ENCODE measurements around the gene NR6A1.

Gene NR6A1

GRCh38 chr9:124517600-124517999 lies 253.5 kb downstream of the NR6A1 start:
- Histone ChIP-seq H3K27me3 (replicated peaks; ENCODE audit: control insufficient read depth, insufficient read depth, low read length) (no peaks in the 10 kb centered on the region), H3K36me3 (ENCODE audit: control insufficient read depth, insufficient read depth, low read length) (peaks cover 1% of the 10 kb centered on the region), H3K4me3 (replicated peaks; ENCODE audit: low read depth, low read length) (no peak overlapping the region)
- TF ChIP-seq, protein P1, sequence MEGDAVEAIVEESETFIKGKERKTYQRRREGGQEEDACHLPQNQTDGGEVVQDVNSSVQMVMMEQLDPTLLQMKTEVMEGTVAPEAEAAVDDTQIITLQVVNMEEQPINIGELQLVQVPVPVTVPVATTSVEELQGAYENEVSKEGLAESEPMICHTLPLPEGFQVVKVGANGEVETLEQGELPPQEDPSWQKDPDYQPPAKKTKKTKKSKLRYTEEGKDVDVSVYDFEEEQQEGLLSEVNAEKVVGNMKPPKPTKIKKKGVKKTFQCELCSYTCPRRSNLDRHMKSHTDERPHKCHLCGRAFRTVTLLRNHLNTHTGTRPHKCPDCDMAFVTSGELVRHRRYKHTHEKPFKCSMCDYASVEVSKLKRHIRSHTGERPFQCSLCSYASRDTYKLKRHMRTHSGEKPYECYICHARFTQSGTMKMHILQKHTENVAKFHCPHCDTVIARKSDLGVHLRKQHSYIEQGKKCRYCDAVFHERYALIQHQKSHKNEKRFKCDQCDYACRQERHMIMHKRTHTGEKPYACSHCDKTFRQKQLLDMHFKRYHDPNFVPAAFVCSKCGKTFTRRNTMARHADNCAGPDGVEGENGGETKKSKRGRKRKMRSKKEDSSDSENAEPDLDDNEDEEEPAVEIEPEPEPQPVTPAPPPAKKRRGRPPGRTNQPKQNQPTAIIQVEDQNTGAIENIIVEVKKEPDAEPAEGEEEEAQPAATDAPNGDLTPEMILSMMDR (IDR thresholded peaks at IDR 0.05; ENCODE audit: insufficient read depth, low read length, poor library complexity, severe bottlenecking) = no peak
- no peak for DNase-seq (ENCODE audit: extremely low read depth, insufficient read length)

DNA sequence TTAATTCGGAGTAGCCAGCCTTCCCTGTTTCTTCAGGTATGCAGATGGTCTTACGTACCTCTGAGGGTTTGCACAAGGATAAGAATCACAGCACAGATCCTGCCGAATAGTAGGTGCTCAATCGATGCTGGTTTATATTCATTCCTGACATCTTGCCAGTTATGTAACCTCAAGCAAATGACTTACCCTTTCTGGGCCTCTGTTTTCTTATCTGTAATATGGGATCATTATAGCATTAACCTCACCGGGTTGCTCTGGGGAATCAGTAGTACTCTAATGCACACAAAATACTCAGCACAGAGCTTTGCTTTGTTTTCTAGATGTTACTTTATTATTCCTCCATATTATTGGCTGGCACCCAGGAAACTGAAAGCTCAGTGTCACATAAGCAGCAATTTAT lies 256.2 kb downstream of the NR6A1 start:
- Histone ChIP-seq H3K36me3 (ENCODE audit: control insufficient read depth, insufficient read depth, low read length) (no peaks in the 10 kb centered on the region; the same call in none of the 2 replicates), H3K27me3 (replicated peaks; ENCODE audit: control insufficient read depth, insufficient read depth, low read length) (no peaks in the 10 kb centered on the region), H3K4me3 (replicated peaks; ENCODE audit: low read depth, low read length) (no peak overlapping the region)
- TF ChIP-seq, protein P1 (IDR thresholded peaks at IDR 0.05; ENCODE audit: insufficient read depth, low read length, poor library complexity, severe bottlenecking) = no peak
- DNase-seq (ENCODE audit: extremely low read depth, insufficient read length) = no peak

GRCh38 chr9:124514125-124514524 lies 257.0 kb downstream of the NR6A1 start:
- Histone ChIP-seq H3K36me3 (ENCODE audit: control insufficient read depth, insufficient read depth, low read length) (no peaks in the 10 kb centered on the region; the same call in none of the 2 replicates), H3K4me3 (replicated peaks; ENCODE audit: low read depth, low read length) (no peak overlapping the region), H3K27me3 (replicated peaks; ENCODE audit: control insufficient read depth, insufficient read depth, low read length) (no peaks in the 10 kb centered on the region)
- TF ChIP-seq, protein P1 (IDR thresholded peaks at IDR 0.05; ENCODE audit: insufficient read depth, low read length, poor library complexity, severe bottlenecking) = no peak
- DNase-seq (ENCODE audit: extremely low read depth, insufficient read length) = no peak

- TF ChIP-seq, protein P1 (IDR thresholded peaks at IDR 0.05; ENCODE audit: insufficient read depth, low read length, poor library complexity, severe bottlenecking) = no peak
- H3K36me3 ChIP-seq (ENCODE audit: control insufficient read depth, insufficient read depth, low read length) = no peaks in the 10 kb centered on the region; the same call in none of the 2 replicates
- no peaks in the 10 kb centered on the region for H3K27me3 ChIP-seq (replicated peaks; ENCODE audit: control insufficient read depth, insufficient read depth, low read length)
- no peak overlapping the region for H3K4me3 ChIP-seq (replicated peaks; ENCODE audit: low read depth, low read length)
- DNase-seq (ENCODE audit: extremely low read depth, insufficient read length) = no peak
Observed at GRCh38 chr9:124513376-124513994, 257.6 kb downstream of the NR6A1 start.

- TF ChIP-seq, protein P1 (IDR thresholded peaks at IDR 0.05; ENCODE audit: insufficient read depth, low read length, poor library complexity, severe bottlenecking) = no peak
- Histone ChIP-seq H3K4me3 (replicated peaks; ENCODE audit: low read depth, low read length) (no peak overlapping the region), H3K36me3 (ENCODE audit: control insufficient read depth, insufficient read depth, low read length) (no peaks in the 10 kb centered on the region; the same call in none of the 2 replicates), H3K27me3 (replicated peaks; ENCODE audit: control insufficient read depth, insufficient read depth, low read length) (no peaks in the 10 kb centered on the region)
- DNase-seq (ENCODE audit: extremely low read depth, insufficient read length) = no peak
Observed at GRCh38 chr9:124512806-124513204, 258.3 kb downstream of the NR6A1 start.
